HEK293 (cell line): ENCODE results near the gene KRTAP2-2.

Experiments
- CTCF ChIA-PET: fragments of 350-600 bp; formaldehyde crosslinking; extraction: SDS; loops from one replicate; lab custom pipeline; 2021; ENCODE audit warnings: antibody characterized with exemption; lab: Yijun Ruan, JAX
- POLR2A ChIA-PET: fragments of 300-600 bp; formaldehyde crosslinking; extraction: SDS; loops from one replicate; lab custom pipeline; 2020; ENCODE audit warnings: antibody characterized with exemption, inconsistent platforms; lab: Yijun Ruan, JAX
- H3K27ac ChIP-seq: fragments of 200-500 bp; sonication (Bioruptor generic); 2 replicates; pipeline ENCODE4 v1.5.1; 2014; ENCODE audit warnings: low read depth, low read length, control low read depth, inconsistent platforms; ENCODE audit errors: extremely low read depth
- H3K36me3 ChIP-seq, 2 experiments: fragments of 200-500 bp in 1 of 2; sonication (Bioruptor generic) in 1 of 2; 1 replicate in 1 of 2; 2 replicates in 1 of 2; pipeline ENCODE4 v1.5.1; 2014 to 2017; ENCODE audit warnings: inconsistent platforms in 2 of 2, low read length in 2 of 2; ENCODE audit not compliant: control insufficient read depth in 2 of 2, insufficient read depth in 1 of 2
- H3K4me1 ChIP-seq: fragments of 200-500 bp; sonication (Bioruptor generic); 2 replicates; pipeline ENCODE4 v1.5.1; 2014; ENCODE audit warnings: mild to moderate bottlenecking, low read length, inconsistent platforms; ENCODE audit not compliant: control insufficient read depth, insufficient read depth
- H3K4me3 ChIP-seq: 2 replicates; pipeline ENCODE4 v1.5.1; 2011; ENCODE audit warnings: low read depth, mild to moderate bottlenecking, control low read depth, low read length, moderate library complexity
- H3K9me3 ChIP-seq: fragments of 200-500 bp; sonication (Bioruptor generic); 2 replicates; pipeline ENCODE4 v1.5.1; 2014; ENCODE audit warnings: low read depth, low read length, inconsistent platforms; ENCODE audit not compliant: control insufficient read depth, insufficient read depth
- GLI2 ChIP-seq: fragments of 450-650 bp; formaldehyde crosslinking; IDR thresholded peaks from 2 replicates; pipeline ENCODE4; 2017; ENCODE audit warnings: missing biosample characterization, missing genetic modification characterization, low read depth, borderline replicate concordance
- KLF10 ChIP-seq: fragments of 450-650 bp; IDR thresholded peaks from 2 replicates; pipeline ENCODE4 v1.5.1; 2018; ENCODE audit warnings: missing biosample characterization, mild to moderate bottlenecking, missing genetic modification characterization
- PRDM1 ChIP-seq: fragments of 450-650 bp; formaldehyde crosslinking; IDR thresholded peaks from 2 replicates; pipeline ENCODE4; 2016; ENCODE audit warnings: missing biosample characterization, missing genetic modification characterization
- TCF7L2 ChIP-seq: IDR thresholded peaks from 2 replicates; pipeline ENCODE4 v1.6.1; 2011; ENCODE audit warnings: low read depth, mild to moderate bottlenecking, inconsistent platforms, low read length, moderate library complexity, borderline replicate concordance
- ZBTB1 ChIP-seq: fragments of 450-650 bp; formaldehyde crosslinking; IDR thresholded peaks from 2 replicates; pipeline ENCODE4 v1.5.1; 2016; ENCODE audit warnings: missing biosample characterization, missing genetic modification characterization
- ZBTB7A ChIP-seq: fragments of 450-650 bp; formaldehyde crosslinking; IDR thresholded peaks from 2 replicates; pipeline ENCODE4 v1.5.1; 2016; ENCODE audit warnings: low read depth, missing biosample characterization, missing genetic modification characterization
- ZFP3 ChIP-seq: fragments of 450-650 bp; formaldehyde crosslinking; IDR thresholded peaks from 2 replicates; pipeline ENCODE4 v1.5.1; 2016; ENCODE audit warnings: low read depth, missing biosample characterization, missing genetic modification characterization
- ZNF132 ChIP-seq: fragments of 450-650 bp; formaldehyde crosslinking; IDR thresholded peaks from 2 replicates; pipeline ENCODE4 v1.5.1; 2017; ENCODE audit warnings: missing biosample characterization, missing genetic modification characterization, borderline replicate concordance
- ZNF16 ChIP-seq: fragments of 450-650 bp; formaldehyde crosslinking; IDR thresholded peaks from 2 replicates; pipeline ENCODE4 v1.5.1; 2016; ENCODE audit warnings: low read depth, missing biosample characterization, missing genetic modification characterization
- ZNF266 ChIP-seq: fragments of 450-650 bp; formaldehyde crosslinking; IDR thresholded peaks from 2 replicates; pipeline ENCODE4 v1.5.1; 2016; ENCODE audit warnings: missing biosample characterization, missing genetic modification characterization, low read depth
- ZNF416 ChIP-seq: fragments of 450-650 bp; formaldehyde crosslinking; IDR thresholded peaks from 2 replicates; pipeline ENCODE4 v1.5.1; 2016; ENCODE audit warnings: missing biosample characterization, missing genetic modification characterization
- ZNF48 ChIP-seq: fragments of 450-650 bp; formaldehyde crosslinking; IDR thresholded peaks from 2 replicates; pipeline ENCODE4 v1.5.1; 2016; ENCODE audit warnings: missing biosample characterization, missing genetic modification characterization
- ZNF660 ChIP-seq: fragments of 450-650 bp; IDR thresholded peaks from 2 replicates; pipeline ENCODE4 v1.5.1; 2018; ENCODE audit warnings: missing biosample characterization, mild to moderate bottlenecking, missing genetic modification characterization
- ZNF707 ChIP-seq: fragments of 450-650 bp; formaldehyde crosslinking; IDR thresholded peaks from 2 replicates; pipeline ENCODE4 v1.5.1; 2016; ENCODE audit warnings: missing biosample characterization, missing genetic modification characterization
- TF ChIP-seq, protein P1 (sequence below): fragments of 450-650 bp; formaldehyde crosslinking; IDR thresholded peaks from 2 replicates; pipeline ENCODE4 v1.5.1; 2016; ENCODE audit warnings: missing biosample characterization, missing genetic modification characterization, borderline replicate concordance
- TF ChIP-seq, protein P2 (sequence below): fragments of 450-650 bp; formaldehyde crosslinking; optimal IDR thresholded peaks from 2 replicates; pipeline ENCODE3; 2016; ENCODE audit warnings: missing biosample characterization, mild to moderate bottlenecking, missing genetic modification characterization

KRTAP2-2 gene

DNA sequence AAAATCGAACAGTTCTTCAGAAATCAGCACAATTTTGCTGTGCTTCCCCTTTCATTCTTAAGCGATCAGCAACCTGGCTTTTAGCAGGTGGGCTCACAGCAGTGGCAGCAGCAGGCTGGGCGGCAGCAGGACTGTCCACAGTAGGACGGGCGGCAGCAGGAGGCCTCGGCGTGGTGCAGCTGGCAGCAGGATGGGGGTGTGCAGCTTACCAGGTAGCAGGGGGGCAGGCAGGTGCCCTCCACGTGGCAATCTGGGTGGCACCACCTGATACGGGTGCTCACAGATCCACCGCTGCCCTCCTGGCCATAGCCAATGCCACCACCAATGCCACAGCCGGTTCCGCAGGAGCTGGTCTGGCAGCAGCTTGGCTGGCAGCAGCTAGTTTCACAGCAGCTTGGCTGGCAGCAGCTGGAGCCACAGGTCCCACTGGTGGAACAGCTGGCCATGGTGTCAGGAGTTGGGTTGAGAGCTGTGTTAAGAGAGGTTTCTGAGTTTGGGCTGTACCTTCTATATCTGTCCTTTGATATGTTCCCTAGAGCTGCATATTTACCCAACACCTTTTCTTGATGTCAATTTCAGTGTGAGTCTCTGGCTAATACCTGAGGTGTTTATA, 25.3 kb downstream of the KRTAP2-2 start, which contains the start of gene KRTAP1-4:
Gene KRTAP1-4, minus strand, starts transcription at position 563 of the 613 bp plus-strand sequence. Its CDS starts 117 bp downstream, at position 446.
- no peak within 1 kb of the TSS for H3K4me3 ChIP-seq
- no peak within 1 kb of the TSS for H3K27ac ChIP-seq
- TF ChIP-seq ZNF48 (tag by site-specific recombination) (no peak), ZNF266 (tag by site-specific recombination) (no peak), ZBTB7A (tag by site-specific recombination) (no peak), ZNF416 (no peak), ZNF707 (no peak), ZBTB1 (tag by site-specific recombination) (no peak), ZFP3 (tag by site-specific recombination) (no peak), KLF10 (tag by site-specific recombination) (no peak), TCF7L2 (no peak), ZNF132 (tag by site-specific recombination) (no peak), ZNF660 (tag by site-specific recombination) (no peak), GLI2 (tag by site-specific recombination) (no peak)
- TF ChIP-seq, protein P1, sequence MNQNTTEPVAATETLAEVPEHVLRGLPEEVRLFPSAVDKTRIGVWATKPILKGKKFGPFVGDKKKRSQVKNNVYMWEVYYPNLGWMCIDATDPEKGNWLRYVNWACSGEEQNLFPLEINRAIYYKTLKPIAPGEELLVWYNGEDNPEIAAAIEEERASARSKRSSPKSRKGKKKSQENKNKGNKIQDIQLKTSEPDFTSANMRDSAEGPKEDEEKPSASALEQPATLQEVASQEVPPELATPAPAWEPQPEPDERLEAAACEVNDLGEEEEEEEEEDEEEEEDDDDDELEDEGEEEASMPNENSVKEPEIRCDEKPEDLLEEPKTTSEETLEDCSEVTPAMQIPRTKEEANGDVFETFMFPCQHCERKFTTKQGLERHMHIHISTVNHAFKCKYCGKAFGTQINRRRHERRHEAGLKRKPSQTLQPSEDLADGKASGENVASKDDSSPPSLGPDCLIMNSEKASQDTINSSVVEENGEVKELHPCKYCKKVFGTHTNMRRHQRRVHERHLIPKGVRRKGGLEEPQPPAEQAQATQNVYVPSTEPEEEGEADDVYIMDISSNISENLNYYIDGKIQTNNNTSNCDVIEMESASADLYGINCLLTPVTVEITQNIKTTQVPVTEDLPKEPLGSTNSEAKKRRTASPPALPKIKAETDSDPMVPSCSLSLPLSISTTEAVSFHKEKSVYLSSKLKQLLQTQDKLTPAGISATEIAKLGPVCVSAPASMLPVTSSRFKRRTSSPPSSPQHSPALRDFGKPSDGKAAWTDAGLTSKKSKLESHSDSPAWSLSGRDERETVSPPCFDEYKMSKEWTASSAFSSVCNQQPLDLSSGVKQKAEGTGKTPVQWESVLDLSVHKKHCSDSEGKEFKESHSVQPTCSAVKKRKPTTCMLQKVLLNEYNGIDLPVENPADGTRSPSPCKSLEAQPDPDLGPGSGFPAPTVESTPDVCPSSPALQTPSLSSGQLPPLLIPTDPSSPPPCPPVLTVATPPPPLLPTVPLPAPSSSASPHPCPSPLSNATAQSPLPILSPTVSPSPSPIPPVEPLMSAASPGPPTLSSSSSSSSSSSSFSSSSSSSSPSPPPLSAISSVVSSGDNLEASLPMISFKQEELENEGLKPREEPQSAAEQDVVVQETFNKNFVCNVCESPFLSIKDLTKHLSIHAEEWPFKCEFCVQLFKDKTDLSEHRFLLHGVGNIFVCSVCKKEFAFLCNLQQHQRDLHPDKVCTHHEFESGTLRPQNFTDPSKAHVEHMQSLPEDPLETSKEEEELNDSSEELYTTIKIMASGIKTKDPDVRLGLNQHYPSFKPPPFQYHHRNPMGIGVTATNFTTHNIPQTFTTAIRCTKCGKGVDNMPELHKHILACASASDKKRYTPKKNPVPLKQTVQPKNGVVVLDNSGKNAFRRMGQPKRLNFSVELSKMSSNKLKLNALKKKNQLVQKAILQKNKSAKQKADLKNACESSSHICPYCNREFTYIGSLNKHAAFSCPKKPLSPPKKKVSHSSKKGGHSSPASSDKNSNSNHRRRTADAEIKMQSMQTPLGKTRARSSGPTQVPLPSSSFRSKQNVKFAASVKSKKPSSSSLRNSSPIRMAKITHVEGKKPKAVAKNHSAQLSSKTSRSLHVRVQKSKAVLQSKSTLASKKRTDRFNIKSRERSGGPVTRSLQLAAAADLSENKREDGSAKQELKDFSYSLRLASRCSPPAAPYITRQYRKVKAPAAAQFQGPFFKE (tag by site-specific recombination), result no peak
- TF ChIP-seq, protein P2, sequence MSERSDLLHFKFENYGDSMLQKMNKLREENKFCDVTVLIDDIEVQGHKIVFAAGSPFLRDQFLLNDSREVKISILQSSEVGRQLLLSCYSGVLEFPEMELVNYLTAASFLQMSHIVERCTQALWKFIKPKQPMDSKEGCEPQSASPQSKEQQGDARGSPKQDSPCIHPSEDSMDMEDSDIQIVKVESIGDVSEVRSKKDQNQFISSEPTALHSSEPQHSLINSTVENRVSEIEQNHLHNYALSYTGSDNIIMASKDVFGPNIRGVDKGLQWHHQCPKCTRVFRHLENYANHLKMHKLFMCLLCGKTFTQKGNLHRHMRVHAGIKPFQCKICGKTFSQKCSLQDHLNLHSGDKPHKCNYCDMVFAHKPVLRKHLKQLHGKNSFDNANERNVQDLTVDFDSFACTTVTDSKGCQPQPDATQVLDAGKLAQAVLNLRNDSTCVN, result no peak
- no peaks in the 10 kb centered on the region for H3K36me3 ChIP-seq
- ChIA-PET CTCF (interaction anchor here (0.5 to 1.4 kb wide), 4 partner anchors 9 to 633 kb away, joined by 3 to 4 read pairs (median 3); no protein-coding TSS in a partner anchor), POLR2A (no interaction called here)
- H3K4me1 ChIP-seq, result no peaks in the 10 kb centered on the region
- H3K9me3 ChIP-seq, result no peaks in the 10 kb centered on the region

DNA sequence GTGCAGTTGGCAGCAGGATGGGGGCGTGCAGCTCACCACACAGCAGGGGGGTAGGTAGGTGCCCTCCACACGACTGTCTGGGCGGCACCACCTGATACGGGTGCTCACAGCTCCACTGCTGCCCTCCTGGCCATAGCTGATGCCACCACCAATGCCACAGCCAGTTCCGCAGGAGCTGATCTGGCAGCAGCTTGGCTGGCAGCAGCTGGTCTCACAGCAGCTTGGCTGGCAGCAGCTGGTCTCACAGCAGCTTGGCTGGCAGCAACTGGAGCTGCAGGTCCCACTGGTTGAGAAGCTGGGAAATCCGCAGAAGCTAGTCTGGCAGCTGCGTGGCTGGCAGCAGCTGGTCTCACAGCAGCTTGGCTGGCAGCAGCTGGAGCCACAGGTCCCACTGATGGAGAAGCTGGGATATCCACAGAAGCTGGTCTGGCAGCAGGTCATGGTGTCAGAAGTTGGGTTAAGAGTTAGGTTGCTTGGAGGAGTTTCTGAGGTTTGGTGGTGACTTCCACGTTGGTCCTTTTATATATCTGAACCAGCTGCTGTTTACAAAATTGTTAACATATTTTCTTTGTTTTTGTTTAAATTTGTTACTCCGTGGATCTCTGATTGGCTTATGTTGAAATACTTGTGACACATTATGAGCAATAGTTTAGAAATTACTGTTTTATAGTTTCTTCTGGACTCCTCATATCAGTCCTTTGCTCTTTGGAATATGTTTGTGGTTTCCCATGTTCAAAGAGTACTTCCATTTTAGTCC, 28.1 kb downstream of the KRTAP2-2 start, which contains the start of gene KRTAP1-5:
Gene KRTAP1-5, minus strand, starts transcription at position 494 of the 757 bp plus-strand sequence. Its CDS starts 53 bp downstream, at position 441.
- POLR2A ChIA-PET, result no interaction called here
- Histone ChIP-seq H3K36me3 (no peaks in the 10 kb centered on the region), H3K9me3 (no peaks in the 10 kb centered on the region), H3K4me3 (no peak within 1 kb of the TSS), H3K27ac (no peak within 1 kb of the TSS), H3K4me1 (no peaks in the 10 kb centered on the region)
- CTCF ChIA-PET, result no interaction called here
- TF ChIP-seq ZNF16 (tag by site-specific recombination) (no peak), PRDM1 (no peak)
